Gastroesophageal sphincter (tissue), 3 donors: ENCODE data around the gene TTLL4.

Experiments
- CTCF ChIP-seq, 4 experiments: fragments of 200-600 bp in 2 of 4; fragments of 450-650 bp in 2 of 4; sonication (generic) in 1 of 4; IDR thresholded peaks; one replicate each; pipeline ENCODE4 v1.5.1; 2017 to 2019; ENCODE audit warnings: antibody characterized with exemption in 4 of 4, mild to moderate bottlenecking in 2 of 4, moderate library complexity in 2 of 4
- EP300 ChIP-seq: sonication (generic); formaldehyde crosslinking; IDR thresholded peaks from one replicate; pipeline ENCODE4 v1.6.1; 2017; ENCODE audit warnings: antibody characterized with exemption, mild to moderate bottlenecking
- POLR2A ChIP-seq, 2 donors: fragments of 450-650 bp; IDR thresholded peaks; one replicate each; pipeline ENCODE4 v1.6.1; 2017; ENCODE audit warnings: antibody characterized with exemption in 2 of 2, mild to moderate bottlenecking in 2 of 2, moderate library complexity in 1 of 2
- POLR2AphosphoS5 ChIP-seq: sonication (generic); formaldehyde crosslinking; IDR thresholded peaks from one replicate; pipeline ENCODE4 v1.6.1; 2017; ENCODE audit warnings: antibody characterized with exemption

- no peak for TF ChIP-seq CTCF (IDR thresholded peaks at IDR 0.05)
- no peak for TF ChIP-seq EP300
- no peak for TF ChIP-seq POLR2A (IDR thresholded peaks at IDR 0.05)
- no peak for TF ChIP-seq POLR2AphosphoS5
Measured at GRCh38 chr2:218761795-218762194, 51.2 kb downstream of the TTLL4 start.
